ELF-1 (cell line): ENCODE results near the gene MMP24.

Experiments used
- DNase-seq: peaks from one replicate; pipeline ENCODE4 v3.0.0-alpha.2; 2016; ENCODE audit warnings: low read depth, low spot score

Gene MMP24

GRCh38 chr20:35293303-35294292 is 67.1 kb downstream of the MMP24 start:
- DNase-seq, result no peak

DNA sequence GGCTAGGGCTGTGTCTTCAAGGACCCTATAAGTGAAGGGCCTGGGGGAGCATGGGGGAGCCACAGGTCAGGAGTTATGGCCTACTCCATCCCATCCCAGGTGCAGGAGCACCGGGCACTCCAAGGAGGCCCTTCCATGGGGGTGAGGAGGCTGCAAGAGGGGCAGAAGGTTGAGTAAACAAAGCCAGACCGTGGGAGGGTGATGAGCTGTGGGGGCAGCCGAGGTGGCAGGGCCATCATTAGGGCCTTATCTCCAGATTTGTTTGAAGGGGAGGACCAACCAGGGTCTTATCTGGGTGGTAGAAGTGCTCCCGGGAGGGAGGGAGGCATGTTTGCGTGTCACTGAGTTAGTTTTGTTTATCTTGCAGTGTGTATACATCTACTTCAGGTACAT is 67.8 kb downstream of the MMP24 start:
- DNase-seq, result no peak

DNA sequence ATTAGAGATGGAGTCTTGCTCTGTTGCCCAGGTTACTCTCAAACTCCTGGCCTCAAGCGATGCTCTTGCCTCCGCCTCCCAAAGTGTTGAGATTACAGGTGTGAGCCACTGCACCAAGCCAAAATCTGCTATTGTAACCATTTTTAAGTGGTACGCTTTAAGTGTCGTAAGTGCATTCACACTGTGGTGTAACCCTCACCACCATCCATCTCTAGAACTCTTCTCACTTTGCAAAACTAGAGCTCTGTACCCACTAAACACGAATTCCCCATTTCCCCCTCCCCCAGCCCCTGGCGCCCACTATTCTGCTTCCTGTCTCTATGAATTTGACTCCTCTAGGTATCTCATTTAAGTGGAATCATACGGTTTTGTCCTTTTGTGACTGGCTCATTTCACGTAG is 68.6 kb downstream of the MMP24 start:
- no peak for DNase-seq

- no peak for DNase-seq
Observed at GRCh38 chr20:35295674-35296073, 69.2 kb downstream of the MMP24 start.

GRCh38 chr20:35296101-35296554 is 69.6 kb downstream of the MMP24 start:
- DNase-seq, result peak; percentile 73

GRCh38 chr20:35297155-35297554 is 70.7 kb downstream of the MMP24 start:
- no peak for DNase-seq

DNA sequence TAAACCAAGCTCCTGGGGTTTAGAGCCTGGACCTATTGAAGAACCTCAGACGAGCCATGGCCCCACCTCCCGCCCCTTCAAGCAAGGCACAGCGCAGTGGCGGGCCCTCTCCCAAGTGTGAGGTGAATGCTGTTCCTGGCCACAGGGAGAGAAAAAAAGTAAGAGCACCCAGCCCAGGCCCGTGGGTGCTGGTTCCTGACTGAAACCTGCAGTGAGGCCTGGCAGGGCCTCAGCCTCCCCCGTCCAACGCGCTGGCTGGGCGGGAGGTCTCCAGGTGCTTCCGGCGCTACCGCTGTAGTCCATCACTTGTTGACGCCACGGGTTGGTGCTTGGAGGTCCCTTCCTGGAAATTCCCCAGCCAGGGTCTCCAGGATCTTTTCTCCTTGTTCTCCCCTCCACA is 71.2 kb downstream of the MMP24 start:
- no peak for DNase-seq

- no peak for DNase-seq
Observed at GRCh38 chr20:35298264-35298663, 71.8 kb downstream of the MMP24 start.

- no peak for DNase-seq
Observed at GRCh38 chr20:35299780-35300179, 73.3 kb downstream of the MMP24 start.

GRCh38 chr20:35300469-35301262 is 74.2 kb downstream of the MMP24 start:
- DNase-seq, result no peak

DNA sequence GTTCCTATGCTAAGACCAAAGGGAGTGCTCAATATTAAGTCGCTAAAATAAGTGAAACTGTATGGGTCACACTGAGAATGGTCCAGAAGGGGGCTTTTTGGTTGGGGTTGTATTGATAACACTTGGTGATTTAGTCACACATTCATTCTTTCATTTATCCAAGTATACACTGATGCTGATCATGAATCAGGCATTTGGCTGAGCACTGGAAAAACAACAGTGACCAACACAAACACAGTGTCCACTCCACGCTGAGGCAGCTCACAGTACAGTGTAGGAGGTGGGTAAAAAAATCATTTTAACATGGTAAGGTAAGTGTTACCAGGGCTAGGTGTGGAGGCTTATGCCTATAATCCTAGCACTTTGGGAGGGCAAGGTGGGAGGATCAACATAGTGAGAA is 74.9 kb downstream of the MMP24 start:
- no peak for DNase-seq

- DNase-seq, result no peak
Observed at GRCh38 chr20:35302421-35303335, 76.2 kb downstream of the MMP24 start.

DNA sequence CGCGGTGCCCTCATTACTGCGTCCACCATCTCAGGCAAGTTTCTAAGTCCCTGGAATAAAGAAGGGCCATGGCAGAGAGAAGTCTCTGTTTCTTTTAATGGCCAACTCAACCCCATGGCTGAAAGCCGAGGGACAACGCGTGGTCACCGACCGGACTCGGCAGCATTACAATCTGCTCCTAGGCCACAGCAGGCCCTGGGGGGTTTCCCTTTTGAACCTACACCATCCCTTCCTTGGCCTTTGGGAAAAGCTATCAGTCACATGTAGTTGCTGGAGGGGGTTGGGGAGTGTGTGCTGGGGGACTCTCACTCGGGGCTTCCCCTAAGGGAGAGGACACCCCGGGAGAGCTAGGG is 76.9 kb downstream of the MMP24 start:
- DNase-seq, result no peak

- peak; percentile 98 for DNase-seq
Observed at GRCh38 chr20:35303735-35304491, 77.4 kb downstream of the MMP24 start.

GRCh38 chr20:35304956-35305355 is 78.5 kb downstream of the MMP24 start:
- DNase-seq, result no peak

- DNase-seq, result peak; percentile 72
Observed at GRCh38 chr20:35305682-35306556, 79.4 kb downstream of the MMP24 start.

GRCh38 chr20:35306931-35307517 is 80.5 kb downstream of the MMP24 start:
- peak; percentile 70 for DNase-seq

DNA sequence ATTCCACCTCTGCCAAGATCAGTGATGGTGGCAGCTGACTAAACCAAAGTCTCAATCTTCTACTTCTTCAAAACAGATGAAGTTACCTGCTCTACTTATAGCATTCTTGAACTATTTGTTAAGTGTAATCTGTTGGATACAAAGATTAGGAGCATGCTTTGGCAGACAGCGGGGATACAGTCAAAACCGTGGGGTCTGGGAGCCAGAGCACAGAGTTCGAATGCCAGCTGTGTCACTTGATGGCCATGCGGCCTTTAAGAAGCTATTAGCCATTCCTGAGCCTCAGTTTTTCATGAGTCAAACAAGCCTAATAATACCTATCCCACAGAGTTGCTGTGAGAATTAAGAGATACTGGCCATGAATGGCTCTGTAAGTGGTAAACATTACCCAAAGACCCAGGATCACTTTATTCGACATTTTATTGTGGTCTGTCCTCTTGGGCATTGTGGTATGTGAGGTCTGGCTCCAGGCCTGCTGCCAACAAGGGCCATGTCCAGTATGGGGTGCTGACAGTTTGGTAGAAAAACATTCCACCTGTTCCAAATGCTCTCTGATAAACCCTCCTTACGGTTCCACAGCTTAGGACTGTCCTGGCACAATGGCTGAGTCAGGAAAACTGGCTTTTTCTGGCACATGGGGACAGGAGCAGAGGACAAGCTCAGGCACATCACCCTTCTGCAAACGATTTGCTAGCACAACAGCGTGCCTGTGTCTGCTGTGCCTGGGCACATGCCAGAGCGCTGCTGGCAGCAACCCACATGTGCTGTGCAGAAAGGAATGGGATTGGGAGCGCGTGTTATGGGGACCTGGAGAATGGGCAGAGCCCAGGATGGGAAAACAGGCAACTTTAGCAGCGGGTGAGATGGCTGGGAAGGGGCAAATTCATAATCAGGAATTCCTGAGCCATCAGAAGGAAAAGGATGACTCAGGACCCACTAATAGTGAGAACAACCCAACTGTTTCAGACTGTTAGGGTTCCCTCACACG is 81.5 kb downstream of the MMP24 start:
- no peak for DNase-seq
